NCI-H510A treated with DMSO at 0.1 percent for 48 hours (cell line): ENCODE data around the gene HYAL2.

Experiments used
- DNase-seq: peaks from one replicate; lab custom pipeline; 2025; lab: John Stamatoyannopoulos, UW

The HYAL2 gene

DNA sequence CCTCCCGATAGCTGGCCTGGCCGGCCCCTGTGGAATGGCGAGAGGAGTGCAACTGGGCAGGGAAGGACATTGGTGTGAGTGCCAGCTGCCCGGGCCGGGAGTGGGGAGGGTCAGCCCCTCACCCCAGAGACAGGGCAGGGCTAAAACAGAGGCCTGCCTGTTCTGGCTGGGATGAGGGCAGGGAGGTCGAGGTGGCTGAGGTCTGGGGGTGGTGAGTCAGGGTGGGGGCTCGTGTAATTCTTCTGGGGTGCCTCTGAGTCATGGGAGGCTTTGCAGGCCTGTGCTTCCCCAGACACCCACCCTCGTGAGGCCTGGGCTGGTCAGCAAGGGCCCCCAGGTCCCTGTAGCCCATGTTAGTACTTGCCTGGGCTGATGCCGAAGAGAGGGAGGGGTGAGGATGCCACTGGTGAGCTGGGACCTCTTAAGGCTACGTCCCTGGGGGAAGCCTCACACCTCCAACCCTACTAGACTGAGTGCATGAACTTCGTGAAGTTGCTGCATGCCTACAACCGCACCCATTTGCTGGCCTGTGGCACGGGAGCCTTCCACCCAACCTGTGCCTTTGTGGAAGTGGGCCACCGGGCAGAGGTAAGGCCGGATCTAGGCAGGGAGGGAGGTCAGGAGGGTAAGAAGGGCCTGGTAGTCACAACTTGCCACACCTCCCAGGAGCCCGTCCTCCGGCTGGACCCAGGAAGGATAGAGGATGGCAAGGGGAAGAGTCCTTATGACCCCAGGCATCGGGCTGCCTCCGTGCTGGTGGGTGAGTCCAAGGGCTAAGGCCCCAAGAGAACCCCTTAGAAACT, 51.9 kb downstream of the HYAL2 start:
- no peak for DNase-seq

DNA sequence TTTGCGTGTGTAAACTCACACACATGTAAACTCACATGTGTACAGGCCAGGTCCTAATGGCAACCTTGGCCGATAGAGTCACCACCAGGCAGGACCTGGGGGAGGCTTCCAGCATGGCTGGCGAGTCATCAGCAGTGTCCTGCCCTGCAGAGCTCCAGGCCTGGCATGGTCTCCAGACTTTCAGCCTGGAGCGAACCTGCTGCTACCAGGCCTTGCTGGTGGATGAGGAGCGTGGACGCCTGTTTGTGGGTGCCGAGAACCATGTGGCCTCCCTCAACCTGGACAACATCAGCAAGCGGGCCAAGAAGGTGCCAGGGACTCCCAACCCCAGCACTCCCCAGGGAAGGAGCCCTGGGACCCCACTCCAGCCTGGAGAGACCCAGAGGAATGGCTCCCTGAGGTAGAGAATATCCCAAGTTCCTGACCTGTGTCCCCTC, 52.5 kb downstream of the HYAL2 start:
- DNase-seq, result no peak

DNA sequence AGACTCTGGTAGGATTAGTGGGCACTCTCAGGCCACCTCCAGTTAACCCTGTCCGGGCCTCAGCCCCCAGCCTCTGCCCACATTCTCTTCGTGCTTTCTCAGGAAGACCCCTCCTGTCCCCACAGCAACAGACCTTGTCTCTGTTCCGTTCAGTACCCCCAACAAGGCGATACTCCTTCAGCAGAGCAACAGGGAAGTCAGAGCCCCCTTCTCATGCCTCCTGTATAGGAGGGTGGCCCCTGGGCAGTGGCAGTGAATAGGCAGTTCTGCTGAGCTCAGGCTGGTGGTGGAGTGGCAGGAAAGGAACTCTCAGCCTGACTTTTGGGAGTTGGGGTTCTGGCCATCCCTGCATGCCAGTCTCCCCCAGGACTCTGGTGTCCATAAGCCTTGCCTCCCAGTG, 53.1 kb downstream of the HYAL2 start:
- DNase-seq, result no peak

- DNase-seq, result no peak
Observed at GRCh38 chr3:50268703-50269451, 53.7 kb downstream of the HYAL2 start, which contains the start of gene SEMA3B. Gene SEMA3B (plus strand): TSS chr3:50269147. CDS start chr3:50269241, 94 bp downstream.

- DNase-seq, result no peak
Observed at GRCh38 chr3:50268276-50268675, 54.3 kb downstream of the HYAL2 start.
